HepG2 (cell line): Measurements from ENCODE around the gene PRKCZ. TPM values are rescaled to one million over a fixed set of nuclear protein-coding genes. Genes with fewer than 3 reads are reported as not detected.

ENCODE experiments used
- AHR ChIP-seq: IDR thresholded peaks from 2 replicates; pipeline ENCODE4 v1.6.1; 2018; ENCODE audit warnings: missing genetic modification reagents, missing compliant biosample characterization
- DMAP1 ChIP-seq: IDR thresholded peaks from 2 replicates; pipeline ENCODE4 v1.6.1; 2016
- GATAD1 ChIP-seq: IDR thresholded peaks from 2 replicates; pipeline ENCODE4 v1.6.1; 2016; ENCODE audit warnings: missing genetic modification reagents, missing compliant biosample characterization
- HDAC1 ChIP-seq: sonication (generic); formaldehyde crosslinking; IDR thresholded peaks from 2 replicates; pipeline ENCODE4 v1.5.1; 2020; ENCODE audit warnings: mild to moderate bottlenecking, missing genetic modification reagents
- HMGXB4 ChIP-seq, 2 experiments: sonication (generic) in 1 of 2; formaldehyde crosslinking in 1 of 2; IDR thresholded peaks; 2 replicates each; pipeline versions ENCODE4 v1.4.0 to v1.6.1; 2018 to 2020; ENCODE audit warnings: missing genetic modification reagents in 2 of 2, borderline replicate concordance in 1 of 2, low read depth in 1 of 2, mild to moderate bottlenecking in 1 of 2, missing biosample characterization in 1 of 2
- HOXA3 ChIP-seq: sonication (generic); formaldehyde crosslinking; IDR thresholded peaks from 2 replicates; pipeline ENCODE4 v1.5.0; 2020; ENCODE audit warnings: missing genetic modification reagents
- MAFG ChIP-seq: sonication (generic); formaldehyde crosslinking; IDR thresholded peaks from 2 replicates; pipeline ENCODE4 v1.5.1; 2020; ENCODE audit warnings: mild to moderate bottlenecking, missing genetic modification reagents
- MAX ChIP-seq: IDR thresholded peaks from 2 replicates; pipeline ENCODE4 v1.6.1; 2012; ENCODE audit warnings: inconsistent platforms
- SATB2 ChIP-seq: sonication (generic); formaldehyde crosslinking; IDR thresholded peaks from 2 replicates; pipeline ENCODE4 v1.5.0; 2020; ENCODE audit warnings: missing genetic modification reagents
- TBP ChIP-seq: sonication (generic); formaldehyde crosslinking; IDR thresholded peaks from 2 replicates; pipeline ENCODE4 v1.5.0; 2020; ENCODE audit warnings: missing genetic modification reagents
- TBX2 ChIP-seq: sonication (generic); formaldehyde crosslinking; IDR thresholded peaks from 2 replicates; pipeline ENCODE4 v1.5.0; 2020; ENCODE audit warnings: missing genetic modification reagents, mild to moderate bottlenecking, borderline replicate concordance
- TCF12 ChIP-seq, 2 experiments: fragments of 450-650 bp in 1 of 2; sonication (generic) in 1 of 2; formaldehyde crosslinking in 1 of 2; IDR thresholded peaks; 2 replicates each; pipeline versions ENCODE4 v1.6.1 to v1.8.0; 2017 to 2022; ENCODE audit warnings: antibody characterized with exemption in 1 of 2, mild to moderate bottlenecking in 1 of 2, missing genetic modification reagents in 1 of 2, moderate library complexity in 1 of 2
- TCF7 ChIP-seq: sonication (generic); IDR thresholded peaks from 2 replicates; pipeline ENCODE4 v1.6.1; 2016; ENCODE audit warnings: antibody characterized with exemption, low read depth
- TFDP1 ChIP-seq: IDR thresholded peaks from 2 replicates; pipeline ENCODE4 v1.6.1; 2016; ENCODE audit warnings: missing compliant biosample characterization, missing genetic modification reagents, borderline replicate concordance
- ZGPAT ChIP-seq: IDR thresholded peaks from 2 replicates; pipeline ENCODE4 v1.6.1; 2016; ENCODE audit warnings: mild to moderate bottlenecking
- ZNF205 ChIP-seq: IDR thresholded peaks from 2 replicates; pipeline ENCODE4 v1.6.1; 2018; ENCODE audit warnings: missing biosample characterization, missing genetic modification reagents
- ZNF281 ChIP-seq: sonication (generic); formaldehyde crosslinking; IDR thresholded peaks from 2 replicates; pipeline ENCODE4 v1.4.0; 2020; ENCODE audit warnings: missing genetic modification reagents, borderline replicate concordance
- ZNF543 ChIP-seq: sonication (generic); formaldehyde crosslinking; IDR thresholded peaks from 2 replicates; pipeline ENCODE4 v1.4.0; 2020; ENCODE audit warnings: mild to moderate bottlenecking, missing genetic modification reagents
- ZNF570 ChIP-seq: sonication (generic); formaldehyde crosslinking; IDR thresholded peaks from 2 replicates; pipeline ENCODE4 v1.4.0; 2020; ENCODE audit warnings: mild to moderate bottlenecking, missing genetic modification reagents, borderline replicate concordance
- ZNF782 ChIP-seq: sonication (generic); formaldehyde crosslinking; IDR thresholded peaks from 2 replicates; pipeline ENCODE4 v1.4.0; 2020; ENCODE audit warnings: missing genetic modification reagents, mild to moderate bottlenecking, borderline replicate concordance
- ZNF788 ChIP-seq: sonication (generic); formaldehyde crosslinking; IDR thresholded peaks from 2 replicates; pipeline ENCODE4 v1.5.0; 2020; ENCODE audit warnings: mild to moderate bottlenecking, missing genetic modification reagents, borderline replicate concordance
- polyA plus RNA-seq, 8 experiments: library from polyadenylated mRNA; depleted of rRNA in 3 of 8; stranded (reverse) in 7 of 8; unstranded in 1 of 8; fragments of >200 nt; fragmentation: Illumina TruSeq in 4 of 8; extraction: Trizol in 4 of 8; gene quantifications; 2 replicates each; pipeline versions ENCODE4 v1.2.1 to v1.2.3, GENCODE V29; 2011 to 2016; ENCODE audit warnings: low read depth in 4 of 8, missing spikeins in 1 of 8, mixed read lengths in 1 of 8; ENCODE audit not compliant: insufficient read depth in 1 of 8
- total RNA-seq, 5 experiments: library from RNA; depleted of rRNA; stranded (reverse); fragments of >200 nt; fragmentation: Illumina TruSeq; extraction: Trizol; gene quantifications; 2 replicates each; pipeline ENCODE4 v1.2.3, GENCODE V29; 2016; ENCODE audit warnings: low read depth in 1 of 5

Gene PRKCZ
- total and polyA plus RNA-seq, 2 of the 13 experiments (the other 11 are each of a cell fraction or from before 2014, with no cell fraction given) = 34.7 to 85.2 TPM

- TF ChIP-seq MAX (peak; percentile 81), HDAC1 (CRISPR knock-in tag) (peak; percentile 85), HOXA3 (CRISPR knock-in tag) (peak; percentile 84; the same call in 1 of the 2 replicates), GATAD1 (CRISPR knock-in tag) (peak; percentile 27; the same call in 1 of the 2 replicates), HMGXB4 (CRISPR knock-in tag; IDR thresholded peaks at IDR 0.05; ENCODE audit: borderline replicate concordance in 1 of 2, low read depth in 1 of 2) (peak in 1 of 2 experiments; percentile 53; a peak in 1 of 4 replicates), ZNF205 (CRISPR knock-in tag) (peak; percentile 63; the same call in 1 of the 2 replicates), ZNF788 (peak; percentile 82), MAFG (CRISPR knock-in tag) (no peak), SATB2 (CRISPR knock-in tag) (no peak), TCF12 (IDR thresholded peaks at IDR 0.05) (no peak), TCF12 (CRISPR knock-in tag; IDR thresholded peaks at IDR 0.05) (peak; percentile 73), ZNF570 (CRISPR knock-in tag) (peak; percentile 23; the same call in 1 of the 2 replicates), TBP (CRISPR knock-in tag) (no peak), ZNF281 (CRISPR knock-in tag) (no peak), ZNF543 (CRISPR knock-in tag) (peak; percentile 82; the same call in 1 of the 2 replicates), DMAP1 (CRISPR knock-in tag) (peak; percentile 69), TCF7 (no peak; the same call in 1 of the 2 replicates), AHR (CRISPR knock-in tag) (0 out of 2 replicates have a peak, but pooled peaks have one; percentile 17), TFDP1 (CRISPR knock-in tag) (peak; percentile 40; the same call in 1 of the 2 replicates), ZNF782 (peak; percentile 79; the same call in 1 of the 2 replicates), ZGPAT (CRISPR knock-in tag) (peak; percentile 59), TBX2 (CRISPR knock-in tag) (peak; percentile 38; the same call in 1 of the 2 replicates)
Observed at GRCh38 chr1:2189459-2190425, 139.5 kb downstream of the PRKCZ start (continued).
